GM18867 (cell line): ENCODE results near the gene PLEKHA6.

Experiments
- ATAC-seq: cut with Tn5 transposase; IDR thresholded peaks from one replicate; pipeline ENCODE4 v1.9.1; 2021; ENCODE audit warnings: mild to moderate bottlenecking, moderate library complexity; ENCODE audit not compliant: unreplicated experiment

PLEKHA6 gene

GRCh38 chr1:204194080-204194479, 165.6 kb downstream of the PLEKHA6 start:
- ATAC-seq, result no peak

- ATAC-seq, result no peak
Measured at GRCh38 chr1:204192589-204193352, 167.0 kb downstream of the PLEKHA6 start.

- no peak for ATAC-seq
Measured at GRCh38 chr1:204192046-204192445, 167.7 kb downstream of the PLEKHA6 start.

- no peak for ATAC-seq
Measured at GRCh38 chr1:204191456-204191855, 168.3 kb downstream of the PLEKHA6 start.

- ATAC-seq, result no peak
Measured at GRCh38 chr1:204190212-204191211, 169.2 kb downstream of the PLEKHA6 start.

- ATAC-seq, result no peak
Measured at GRCh38 chr1:204188959-204189639, 170.6 kb downstream of the PLEKHA6 start.

- ATAC-seq, result no peak
Measured at GRCh38 chr1:204186597-204186996, 173.1 kb downstream of the PLEKHA6 start.

- no peak for ATAC-seq
Measured at GRCh38 chr1:204181116-204181515, 178.6 kb downstream of the PLEKHA6 start.

GRCh38 chr1:204180133-204180532, 179.6 kb downstream of the PLEKHA6 start:
- no peak for ATAC-seq

GRCh38 chr1:204178487-204179281, 181.0 kb downstream of the PLEKHA6 start:
- ATAC-seq, result no peak

GRCh38 chr1:204177133-204177532, 182.6 kb downstream of the PLEKHA6 start:
- ATAC-seq, result no peak

- ATAC-seq, result no peak
Measured at GRCh38 chr1:204176049-204176448, 183.7 kb downstream of the PLEKHA6 start.

- no peak for ATAC-seq
Measured at GRCh38 chr1:204174958-204175357, 184.8 kb downstream of the PLEKHA6 start.

- no peak for ATAC-seq
Measured at GRCh38 chr1:204172404-204173029, 187.2 kb downstream of the PLEKHA6 start.

GRCh38 chr1:204171751-204172178, 188.0 kb downstream of the PLEKHA6 start:
- no peak for ATAC-seq

- no peak for ATAC-seq
Measured at GRCh38 chr1:204170494-204171155, 189.1 kb downstream of the PLEKHA6 start.

- no peak for ATAC-seq
Measured at GRCh38 chr1:204169858-204170257, 189.9 kb downstream of the PLEKHA6 start.
